ENCODE measurements around the gene SNX32.

DNA sequence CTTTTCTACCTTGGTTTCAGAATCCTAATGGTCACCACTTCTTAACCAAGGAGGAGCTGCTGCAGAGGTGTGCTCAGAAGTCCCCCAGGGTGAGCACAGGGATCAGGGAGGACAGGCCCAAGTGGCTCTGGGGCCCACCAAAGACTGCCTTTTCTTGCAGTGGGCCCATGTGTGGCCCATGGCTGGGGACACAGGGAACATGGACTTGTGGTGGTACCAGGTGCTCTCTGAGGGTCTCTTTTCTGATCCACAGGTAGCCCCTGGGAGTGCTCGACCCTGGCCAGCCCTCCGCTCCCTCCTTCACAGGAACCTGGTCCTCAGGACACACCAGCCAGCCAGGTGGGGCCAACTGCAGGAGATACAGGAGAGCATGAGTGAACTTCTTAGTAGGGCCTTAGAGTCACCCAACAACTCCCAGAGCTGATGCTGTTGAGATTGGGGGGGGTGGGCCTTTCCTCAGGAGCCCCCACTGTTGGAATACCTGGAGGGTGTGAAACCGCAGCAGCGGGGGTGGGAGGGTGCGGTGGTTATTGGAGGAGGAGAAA, 28.5 kb downstream of the SNX32 start:
- TF ChIP-seq CTCF (IDR thresholded peaks at IDR 0.05; ENCODE audit: insufficient read depth, low read length), result no peak
- TF ChIP-seq, protein P1, sequence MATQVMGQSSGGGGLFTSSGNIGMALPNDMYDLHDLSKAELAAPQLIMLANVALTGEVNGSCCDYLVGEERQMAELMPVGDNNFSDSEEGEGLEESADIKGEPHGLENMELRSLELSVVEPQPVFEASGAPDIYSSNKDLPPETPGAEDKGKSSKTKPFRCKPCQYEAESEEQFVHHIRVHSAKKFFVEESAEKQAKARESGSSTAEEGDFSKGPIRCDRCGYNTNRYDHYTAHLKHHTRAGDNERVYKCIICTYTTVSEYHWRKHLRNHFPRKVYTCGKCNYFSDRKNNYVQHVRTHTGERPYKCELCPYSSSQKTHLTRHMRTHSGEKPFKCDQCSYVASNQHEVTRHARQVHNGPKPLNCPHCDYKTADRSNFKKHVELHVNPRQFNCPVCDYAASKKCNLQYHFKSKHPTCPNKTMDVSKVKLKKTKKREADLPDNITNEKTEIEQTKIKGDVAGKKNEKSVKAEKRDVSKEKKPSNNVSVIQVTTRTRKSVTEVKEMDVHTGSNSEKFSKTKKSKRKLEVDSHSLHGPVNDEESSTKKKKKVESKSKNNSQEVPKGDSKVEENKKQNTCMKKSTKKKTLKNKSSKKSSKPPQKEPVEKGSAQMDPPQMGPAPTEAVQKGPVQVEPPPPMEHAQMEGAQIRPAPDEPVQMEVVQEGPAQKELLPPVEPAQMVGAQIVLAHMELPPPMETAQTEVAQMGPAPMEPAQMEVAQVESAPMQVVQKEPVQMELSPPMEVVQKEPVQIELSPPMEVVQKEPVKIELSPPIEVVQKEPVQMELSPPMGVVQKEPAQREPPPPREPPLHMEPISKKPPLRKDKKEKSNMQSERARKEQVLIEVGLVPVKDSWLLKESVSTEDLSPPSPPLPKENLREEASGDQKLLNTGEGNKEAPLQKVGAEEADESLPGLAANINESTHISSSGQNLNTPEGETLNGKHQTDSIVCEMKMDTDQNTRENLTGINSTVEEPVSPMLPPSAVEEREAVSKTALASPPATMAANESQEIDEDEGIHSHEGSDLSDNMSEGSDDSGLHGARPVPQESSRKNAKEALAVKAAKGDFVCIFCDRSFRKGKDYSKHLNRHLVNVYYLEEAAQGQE (IDR thresholded peaks at IDR 0.05; ENCODE audit: insufficient replicate concordance, low read depth), result no peak

All from HL-60 (cell line).